DMS153 treated with DMSO at 0.1 percent for 48 hours (cell line): ENCODE measurements around the gene RRAGC.
A peak's percentile ranks its signal among the peaks of the same experiment; 100 is the strongest.
"Not testable (repeated sequence)": the region's sequence is repeated elsewhere in the genome, so short reads cannot be mapped to it uniquely, and the experiment has no call there.

ENCODE experiments used
- DNase-seq: peaks from one replicate; lab custom pipeline; 2025; ENCODE audit not compliant: unreplicated experiment; lab: John Stamatoyannopoulos, UW

RRAGC gene

DNA sequence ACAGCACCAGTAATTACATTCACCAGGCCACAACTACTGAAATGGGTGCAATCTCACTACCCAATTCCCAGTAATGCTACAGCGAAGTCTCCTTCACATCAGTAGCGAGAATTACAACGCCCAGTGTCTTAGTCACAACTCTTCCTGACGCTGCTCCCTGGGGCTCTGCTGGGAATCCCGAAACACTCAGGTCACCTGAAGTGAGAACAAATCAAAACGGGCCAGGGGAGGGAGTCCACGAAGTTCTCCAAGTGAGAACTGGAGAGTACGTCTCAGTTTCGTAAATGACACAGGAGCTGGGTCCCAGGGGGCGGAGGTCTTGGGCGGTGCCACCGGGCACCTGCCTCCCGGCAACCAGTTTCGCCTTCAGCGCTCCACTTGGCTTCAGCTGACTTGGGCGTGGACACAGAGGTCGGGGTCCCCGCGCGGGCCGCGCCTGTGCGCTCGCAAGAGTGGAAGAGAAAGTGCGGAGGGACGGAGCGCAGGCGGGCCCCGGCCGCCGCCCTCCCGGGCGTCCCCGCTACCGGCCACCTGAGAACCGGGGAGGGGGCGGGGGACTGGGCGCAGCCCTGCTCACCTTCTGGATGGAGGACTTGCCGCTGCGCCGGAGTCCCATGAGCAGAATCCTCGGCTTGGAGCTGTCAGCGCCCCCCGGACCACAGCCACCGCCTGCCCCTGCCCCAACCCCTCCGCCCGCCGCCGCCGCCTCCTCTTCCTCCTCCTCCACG lies 575 bp downstream of the RRAGC start:
- no peak for DNase-seq

DNA sequence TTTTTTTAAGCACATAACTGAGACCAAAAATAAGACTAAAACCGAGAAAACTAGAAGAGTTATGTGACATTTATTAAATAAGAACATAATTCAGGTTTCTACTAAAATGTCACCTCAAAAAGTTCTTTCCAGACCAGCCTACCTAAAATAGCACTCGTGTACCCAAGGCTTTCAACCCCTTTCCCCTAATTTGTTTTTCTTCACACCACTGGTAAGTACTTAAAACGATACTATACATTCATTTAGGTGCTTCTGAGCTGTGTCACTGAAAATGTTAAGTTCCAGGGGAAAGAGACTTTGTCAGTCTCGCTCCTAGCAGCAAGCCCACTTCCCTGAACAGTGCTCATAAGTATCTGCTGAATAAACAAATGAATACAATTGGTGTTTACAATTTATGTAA lies 6.8 kb downstream of the RRAGC start:
- no peak for DNase-seq

DNA sequence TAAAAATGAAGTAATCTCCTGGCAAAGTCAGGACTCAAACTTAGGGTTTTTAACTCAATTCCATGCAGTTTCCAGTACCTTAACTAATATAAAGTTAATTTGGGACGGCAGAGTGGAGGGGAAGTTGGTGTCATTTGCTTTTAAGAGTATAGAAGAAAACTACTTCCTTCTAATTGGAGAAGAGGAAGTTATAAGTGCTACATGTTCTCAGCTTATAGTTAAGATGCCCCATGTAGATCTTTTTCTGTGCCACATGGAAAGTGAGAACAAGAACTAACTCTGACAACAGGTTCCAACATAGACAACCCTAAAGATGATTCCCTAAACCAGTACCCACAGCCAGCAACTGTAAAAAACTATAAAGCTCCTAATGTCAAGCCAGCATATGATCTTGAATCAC lies 11.5 kb downstream of the RRAGC start:
- no peak for DNase-seq

DNA sequence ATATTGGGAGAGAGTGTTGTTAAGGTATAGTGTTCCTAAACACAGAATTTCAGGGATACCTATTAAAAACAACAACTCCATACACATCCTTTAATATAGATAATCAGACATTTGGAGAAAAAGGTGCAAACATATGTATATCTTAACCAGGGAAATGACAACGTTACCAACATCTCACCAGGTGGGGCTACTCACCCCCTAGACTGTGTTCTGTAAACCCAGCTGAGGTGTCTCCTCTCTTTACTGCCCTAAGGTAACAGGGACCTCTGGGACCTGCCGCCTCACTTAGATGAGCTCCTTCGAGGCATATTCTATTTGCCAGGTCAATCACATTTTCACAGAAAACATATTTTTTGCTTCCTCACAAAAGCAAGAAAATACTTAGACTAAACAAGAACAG lies 13.4 kb downstream of the RRAGC start:
- no peak for DNase-seq

DNA sequence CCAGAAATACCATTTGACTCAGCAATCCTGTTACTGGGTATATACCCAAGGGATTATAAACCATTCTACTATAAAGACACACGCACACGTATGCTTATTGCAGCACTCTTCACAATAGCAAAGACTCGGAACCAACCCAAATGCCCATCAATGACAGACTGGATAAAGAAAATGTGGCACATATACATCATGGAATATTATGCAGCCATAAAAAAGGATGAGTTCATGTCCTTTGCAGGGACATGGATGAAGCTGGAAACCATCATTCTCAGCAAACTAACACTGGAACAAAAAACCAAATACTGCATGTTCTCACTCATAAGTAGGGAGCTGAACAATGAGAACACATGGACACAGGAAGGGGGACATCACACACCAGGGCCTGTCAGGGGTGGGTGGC lies 14.5 kb downstream of the RRAGC start:
- not testable (repeated sequence) for DNase-seq

DNA sequence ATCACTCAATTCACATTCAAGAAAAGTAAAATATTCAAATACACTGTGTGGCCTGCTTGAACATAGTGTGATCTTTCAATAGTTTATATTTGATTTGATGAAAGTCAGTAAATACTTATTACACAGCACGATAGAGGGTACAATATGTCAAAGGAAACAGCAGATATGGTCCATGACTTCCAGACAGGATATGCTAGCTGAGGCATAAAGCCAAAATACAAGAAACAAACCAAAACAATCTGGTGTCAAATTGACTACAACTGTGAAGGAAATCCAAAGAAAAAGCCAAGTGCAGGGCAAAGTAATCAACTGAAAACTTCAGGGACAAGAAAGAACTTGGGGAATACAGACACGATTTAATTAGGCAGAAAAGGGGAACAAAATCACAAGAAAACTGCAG lies 19.3 kb downstream of the RRAGC start:
- no peak for DNase-seq

DNA sequence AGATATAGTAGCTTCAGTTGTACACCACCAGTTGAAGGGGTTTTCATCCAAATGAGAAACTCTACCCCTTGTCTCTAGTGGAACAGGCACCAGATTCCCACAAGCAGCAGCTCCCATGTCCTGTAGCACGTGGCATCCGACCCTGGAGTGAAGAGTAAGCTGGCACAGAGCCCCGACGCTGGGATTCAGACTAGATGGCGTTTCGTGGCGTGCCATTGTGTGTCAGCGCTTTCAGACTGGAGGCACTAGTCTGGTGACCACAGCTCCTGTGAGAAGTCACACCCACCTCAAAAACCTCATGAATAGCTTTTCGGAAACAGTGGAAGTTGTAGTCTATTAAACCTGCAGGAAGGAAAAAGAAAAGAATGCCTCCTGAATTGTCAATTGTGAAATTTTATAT lies 20.2 kb downstream of the RRAGC start:
- DNase-seq: no peak

DNA sequence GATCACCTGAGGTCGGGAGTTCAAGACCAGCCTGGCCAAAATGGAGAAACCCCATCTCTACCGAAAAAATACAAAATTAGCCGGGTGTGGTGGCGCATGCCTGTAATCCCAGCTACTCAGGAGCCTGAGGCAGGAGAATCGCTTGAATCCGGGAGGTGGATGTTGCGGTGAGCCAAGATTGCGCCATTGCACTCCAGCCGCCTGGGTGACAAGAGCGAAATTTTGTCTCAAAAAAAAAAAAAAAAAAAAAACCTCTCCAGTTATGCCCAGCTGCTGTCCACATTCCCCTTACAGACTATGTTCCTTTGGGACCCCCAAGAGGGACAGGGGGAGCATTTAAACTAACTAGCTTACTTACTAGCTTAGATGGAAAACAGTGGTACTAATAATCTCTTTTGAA lies 23.3 kb downstream of the RRAGC start:
- DNase-seq: not testable (repeated sequence)

DNA sequence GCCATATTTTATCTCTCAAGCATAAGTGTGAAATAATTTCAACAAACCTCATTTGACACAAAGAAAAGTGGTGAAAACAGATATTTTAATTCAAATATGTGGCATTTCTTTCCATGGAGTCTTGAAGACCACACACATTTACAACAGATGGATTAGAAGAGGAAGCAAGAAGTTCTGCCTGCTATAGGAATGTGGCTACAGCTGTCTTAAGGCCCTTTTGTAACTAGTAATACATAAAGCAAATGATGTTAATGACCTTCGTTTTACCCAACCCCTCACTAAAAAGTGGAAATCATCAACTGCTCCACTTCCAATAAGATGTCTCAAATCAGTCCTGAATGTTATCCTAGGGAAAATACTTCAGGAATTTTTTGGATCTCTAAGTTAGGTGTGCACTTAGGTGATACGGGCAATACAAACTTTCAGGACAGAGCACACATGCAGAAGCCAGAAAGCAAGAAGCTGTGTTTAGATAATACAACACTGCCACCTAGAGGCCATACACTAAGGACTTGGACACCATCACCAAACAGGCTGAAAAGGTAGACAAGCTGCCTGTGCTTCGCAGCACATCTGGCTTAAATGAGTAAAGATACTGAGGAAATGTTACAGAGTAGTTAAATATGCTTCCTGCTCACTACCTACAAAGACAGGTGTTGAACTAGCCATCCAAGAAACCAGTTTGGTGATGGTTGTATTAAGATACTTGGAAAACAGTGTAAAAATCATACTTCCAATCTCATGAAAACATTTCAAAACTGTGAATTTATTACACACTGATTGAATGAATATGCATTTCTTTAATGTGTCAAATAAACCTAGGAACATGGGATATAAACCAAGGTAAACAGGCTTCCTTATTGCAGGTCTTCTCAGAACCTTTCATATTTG lies 24.4 kb downstream of the RRAGC start:
- DNase-seq: peak; percentile 94

DNA sequence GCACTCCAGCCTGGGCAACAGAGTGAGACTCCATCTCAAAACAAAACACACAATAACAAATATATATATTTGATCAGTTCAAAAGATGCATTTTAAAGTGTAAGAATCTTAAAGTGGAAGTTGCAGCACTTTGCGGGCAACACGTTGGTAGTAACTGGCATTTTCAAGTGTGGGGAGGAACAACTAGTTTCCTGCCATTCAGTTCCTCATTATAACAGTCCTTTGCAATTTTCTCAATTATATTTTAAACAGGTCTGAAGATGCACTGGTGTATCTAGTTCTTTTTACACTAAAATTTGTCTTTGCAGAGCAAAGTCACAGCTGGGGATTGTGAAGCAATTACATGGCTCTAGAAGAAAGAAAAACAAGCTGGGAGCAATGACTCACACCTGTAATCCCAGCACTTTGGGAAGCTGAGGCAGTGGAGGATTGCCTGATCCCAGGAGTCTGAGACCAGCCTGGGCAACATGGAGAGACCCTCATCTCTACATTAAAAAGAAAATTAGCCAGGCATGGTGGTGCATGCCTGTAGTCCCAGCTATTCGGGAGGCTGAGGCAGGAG lies 25.3 kb downstream of the RRAGC start:
- no peak for DNase-seq

DNA sequence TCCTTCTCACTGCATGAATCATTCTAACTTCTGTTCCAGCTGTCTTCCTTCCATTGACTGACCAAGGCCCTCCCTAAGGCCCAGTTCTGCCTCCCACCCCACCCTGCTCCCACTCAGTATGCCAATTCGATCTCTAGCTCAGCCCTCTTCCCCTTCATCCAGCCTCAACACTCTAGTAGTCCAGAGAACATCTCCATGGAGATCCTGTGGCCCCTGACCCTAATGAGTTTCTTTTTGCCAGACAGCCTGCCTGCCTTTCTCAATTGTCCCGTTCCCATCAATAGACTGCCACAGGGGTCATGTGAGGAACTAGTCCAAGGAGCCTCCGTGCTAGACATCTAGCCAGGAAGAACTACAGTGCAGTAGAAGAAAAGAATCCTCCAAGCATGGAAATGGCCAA lies 26.4 kb downstream of the RRAGC start:
- no peak for DNase-seq

DNA sequence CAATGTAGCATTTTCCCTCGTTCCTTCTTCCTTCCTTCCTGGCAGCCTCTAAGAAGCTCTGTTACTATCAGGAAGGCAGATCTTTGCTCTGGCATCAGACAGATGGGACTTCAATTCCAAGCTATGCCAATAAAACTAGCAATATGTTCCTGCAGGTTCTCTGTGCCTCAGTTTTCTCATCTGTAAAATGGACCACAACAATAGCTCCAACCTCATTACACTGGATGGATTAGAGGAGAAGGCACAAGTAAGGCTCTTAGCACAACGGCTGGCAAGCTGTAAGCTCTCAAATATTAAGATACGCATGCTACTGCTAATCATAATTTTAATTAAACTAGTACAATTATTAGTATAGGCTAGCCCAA lies 27.2 kb downstream of the RRAGC start:
- no peak for DNase-seq

DNA sequence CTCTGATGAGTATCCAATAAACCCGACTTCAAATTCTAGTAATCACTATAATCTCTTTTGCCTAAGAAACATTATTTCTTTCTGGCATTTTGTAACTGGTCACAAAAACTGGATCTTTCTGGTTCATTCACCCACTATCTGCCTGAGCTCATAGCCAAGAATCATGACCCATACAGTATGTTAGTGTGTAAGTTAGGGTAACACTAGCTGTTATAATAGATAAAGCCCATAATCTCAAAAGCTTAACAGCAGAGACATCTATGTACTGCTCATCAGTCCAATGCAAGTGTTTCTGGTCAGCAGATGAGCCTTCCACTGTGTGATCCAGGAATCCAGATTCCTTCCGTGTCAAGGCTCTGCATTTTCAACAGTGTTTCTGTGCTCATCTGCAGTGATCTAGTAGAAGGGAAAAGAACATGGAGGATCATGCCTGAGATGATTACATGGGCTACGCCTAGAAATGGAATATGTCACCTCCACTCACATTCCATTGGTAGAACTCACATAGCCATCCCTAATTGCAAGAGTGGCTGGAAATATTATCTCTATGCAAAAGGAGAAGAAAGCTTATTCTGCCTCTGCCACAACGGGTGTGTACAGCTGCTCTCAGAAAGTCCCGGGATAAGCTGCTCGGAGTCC lies 27.7 kb downstream of the RRAGC start:
- no peak for DNase-seq

DNA sequence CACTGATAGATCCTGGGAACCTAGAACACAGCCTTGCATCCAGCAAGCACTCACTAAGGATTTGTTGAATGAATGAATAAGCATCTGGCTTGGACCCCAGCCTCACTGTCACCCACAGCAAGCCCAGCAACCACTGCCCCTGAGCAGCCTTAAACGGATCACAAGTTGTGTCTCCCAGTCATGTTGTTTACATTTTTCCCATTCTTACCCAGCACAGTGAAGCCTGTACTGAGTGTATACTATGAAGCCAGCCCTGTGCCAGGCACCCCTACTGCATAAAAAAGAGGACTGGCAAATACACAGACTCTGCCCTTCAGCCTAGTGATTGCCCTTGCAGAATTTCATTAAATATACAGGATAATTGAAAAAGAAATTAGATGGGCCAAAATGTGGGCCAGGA lies 30.2 kb downstream of the RRAGC start:
- no peak for DNase-seq

DNA sequence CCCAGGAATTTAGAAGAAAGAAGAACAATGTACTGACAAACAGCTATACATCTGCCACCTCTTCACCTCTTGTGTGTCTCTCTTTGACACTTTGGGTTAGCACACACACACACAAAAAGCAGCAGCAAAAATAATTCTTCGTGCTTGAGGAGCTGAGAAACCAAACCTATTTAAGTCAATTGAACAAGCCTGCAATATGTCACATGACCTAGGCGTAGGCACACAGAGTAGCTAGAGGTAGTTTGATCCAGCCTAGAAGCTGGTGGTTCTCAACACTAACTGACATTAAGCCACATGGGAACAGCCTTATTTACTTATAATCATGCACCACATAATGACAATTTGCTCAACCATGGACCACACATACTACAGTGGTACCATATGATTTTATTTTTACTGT lies 32.3 kb downstream of the RRAGC start:
- no peak for DNase-seq

DNA sequence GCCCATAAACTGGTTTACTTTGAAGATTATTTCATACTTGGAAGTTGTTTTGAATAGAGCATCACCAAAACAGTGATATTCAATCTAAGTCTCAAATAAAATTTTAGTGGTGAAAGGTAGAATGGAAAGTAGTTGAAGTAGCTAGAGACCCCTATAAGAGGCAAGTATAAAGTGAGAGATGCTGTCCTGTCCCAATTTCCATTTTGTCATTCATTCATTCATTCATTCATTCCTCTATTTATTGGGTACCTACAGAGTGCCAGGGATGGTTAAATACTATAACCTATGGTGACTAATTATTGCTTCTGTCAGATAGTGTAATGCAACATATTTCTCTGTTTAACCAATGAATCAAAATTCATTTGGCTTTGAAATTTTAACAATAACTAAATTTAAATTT lies 32.7 kb downstream of the RRAGC start:
- no peak for DNase-seq

DNA sequence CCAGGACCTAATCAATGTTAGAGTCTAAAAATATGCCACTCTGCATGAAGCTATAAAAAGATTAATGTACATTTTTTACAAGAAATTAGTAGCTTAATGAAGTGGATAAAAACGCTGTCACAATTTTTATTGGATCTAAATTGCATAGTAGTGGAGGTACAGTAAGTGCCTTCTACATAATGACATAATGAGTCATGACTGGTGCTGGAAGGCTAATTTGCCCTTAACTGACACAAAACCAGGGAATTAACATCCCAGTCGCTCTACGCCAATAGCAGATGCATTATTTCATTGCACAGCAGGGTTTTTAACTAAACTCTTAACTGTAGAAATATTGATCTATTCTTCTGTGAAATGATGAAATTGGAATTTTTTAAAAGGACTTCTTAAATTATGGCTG lies 33.3 kb downstream of the RRAGC start:
- no peak for DNase-seq

DNA sequence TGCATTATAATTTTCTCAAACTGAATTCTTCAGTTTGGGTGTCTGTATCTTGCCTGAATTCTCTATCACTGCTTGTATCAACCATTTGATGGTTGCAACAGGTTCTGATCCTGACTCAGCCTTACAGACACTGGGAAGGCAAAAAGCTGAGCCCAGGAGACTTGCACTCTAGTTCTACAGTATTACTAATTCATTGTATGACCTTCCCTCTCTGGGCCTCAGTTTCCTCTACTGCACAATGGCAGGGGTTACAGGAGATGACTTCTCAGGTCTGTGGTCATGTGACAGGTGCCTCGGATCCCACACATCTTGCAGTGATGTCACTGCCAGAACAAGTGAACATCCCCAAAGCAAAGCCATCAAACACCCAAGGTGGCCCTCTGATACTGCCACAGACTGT lies 38.7 kb downstream of the RRAGC start:
- no peak for DNase-seq

DNA sequence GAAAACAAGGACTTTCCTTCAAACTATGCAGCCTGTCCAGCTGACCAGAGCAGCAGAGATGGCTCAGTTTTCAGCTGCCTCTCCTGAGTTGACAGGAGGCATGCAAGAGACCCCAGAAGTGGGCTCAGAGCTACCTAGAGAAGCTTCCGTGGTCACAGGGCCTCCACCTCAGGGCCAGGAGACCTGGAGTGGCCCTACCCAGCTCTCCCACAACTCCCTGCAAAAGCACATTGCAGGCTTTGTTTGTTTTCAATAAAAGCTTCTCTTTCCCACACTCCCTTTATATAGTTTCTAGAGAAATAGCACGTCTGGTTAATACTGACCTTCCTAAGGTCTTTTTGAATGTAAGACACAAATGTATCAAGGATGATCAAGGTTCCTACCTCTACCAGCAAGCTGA lies 40.1 kb downstream of the RRAGC start:
- DNase-seq: no peak

DNA sequence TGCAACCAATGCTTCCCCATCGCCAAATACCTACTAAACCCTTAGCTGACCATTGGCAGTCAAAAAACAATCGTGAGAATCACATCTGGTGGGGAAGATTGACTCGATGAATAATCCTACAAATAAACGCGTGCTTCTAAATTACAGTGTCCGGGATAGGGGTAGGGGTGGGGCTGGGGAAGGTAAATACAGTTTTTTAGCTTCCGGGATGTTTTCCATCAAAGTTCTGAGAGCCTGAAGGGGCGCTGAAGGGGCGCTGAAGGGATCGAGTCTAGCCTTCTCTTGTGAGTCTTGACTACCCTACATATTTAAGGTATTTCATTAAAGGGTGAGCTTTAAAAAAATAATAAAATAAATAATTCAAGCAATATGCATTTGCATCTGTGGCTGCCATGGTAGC lies 40.5 kb downstream of the RRAGC start:
- DNase-seq: no peak

DNA sequence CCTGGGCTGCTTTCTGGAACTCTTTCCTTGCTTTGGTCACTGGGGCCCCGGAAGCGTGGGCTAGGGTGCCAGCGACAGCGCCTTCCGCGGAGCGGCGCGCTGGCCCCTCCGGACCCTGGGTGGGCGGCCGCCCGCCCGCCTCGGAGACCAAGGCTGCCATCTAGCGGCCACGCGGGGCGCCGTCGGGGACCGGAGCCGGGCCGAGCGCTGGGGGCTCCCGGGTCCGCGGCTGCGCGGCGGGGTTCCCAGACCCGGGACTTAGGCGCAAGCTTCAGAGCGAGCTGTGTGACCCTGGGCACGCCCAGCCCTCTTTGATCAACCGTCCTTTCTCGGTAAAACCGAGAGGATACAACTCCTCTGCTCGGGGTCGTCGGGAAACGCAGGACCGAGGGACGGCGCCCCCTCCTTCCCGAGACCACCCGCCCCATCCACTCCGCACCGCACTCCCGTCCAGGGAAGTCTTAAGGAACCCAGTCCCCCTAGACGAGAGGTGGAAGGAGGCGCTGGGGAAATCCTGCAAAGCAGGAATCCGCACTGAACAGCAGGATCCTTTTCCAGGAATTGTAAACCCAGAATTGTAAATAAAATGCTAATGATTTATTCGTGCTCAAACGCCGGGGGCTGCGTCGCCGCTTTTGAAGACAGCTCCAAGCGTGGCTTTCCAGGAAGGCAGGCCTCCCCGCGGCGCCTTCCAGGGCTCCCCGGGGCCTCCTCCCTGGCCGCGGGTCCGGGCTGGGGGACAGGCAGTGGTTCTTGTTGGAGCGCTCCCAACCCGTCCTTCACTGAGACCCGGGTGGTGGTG lies 41.2 kb downstream of the RRAGC start:
- DNase-seq: no peak
